ENCODE data around the gene VPS54. TPM values are rescaled to one million over a fixed set of nuclear protein-coding genes. Genes with fewer than 3 reads are reported as not detected.
A peak's percentile ranks its signal among the peaks of the same experiment; 100 is the strongest.

VPS54 gene
- total RNA-seq, 2 experiments from 2014 or later = 9.5 to 10.8 TPM

- H3K36me3 ChIP-seq (ENCODE audit: insufficient read depth, low read length) = no peaks in the 10 kb centered on the region
- ChIA-PET CTCF (interaction anchor here (1.6 kb wide), 1 partner anchor 30 kb away, joined by 3 read pairs; no protein-coding TSS in a partner anchor), POLR2A (interaction anchor here (1.4 kb wide), 1 partner anchor 504 kb away, joined by 3 read pairs; the partner anchor contains the start of gene AFTPH)
- Mint-ChIP-seq H3K9me3 (no peaks in the 10 kb centered on the region), H3K27ac (peak overlapping the region; percentile 95), H3K27me3 (no peaks in the 10 kb centered on the region), H3K4me3 (peak overlapping the region; percentile 93), H3K36me3 (ENCODE audit: low read depth) (peaks cover 12% of the 10 kb centered on the region), H3K4me1 (ENCODE audit: low read depth) (peaks cover 51% of the 10 kb centered on the region)
- DNase-seq (peak in 1 of 14 experiments; percentile 50), ATAC-seq (ENCODE audit: poor library complexity) (no peak)
- peak overlapping the region; percentile 26 to 54 for H3K27ac ChIP-seq (ENCODE audit: low read depth in 1 of 2, low read length in 2 of 2)
- H3K4me1 ChIP-seq (ENCODE audit: insufficient read depth, low read length) = peaks cover 12% of the 10 kb centered on the region
- H3K9me3 ChIP-seq (ENCODE audit: control insufficient read depth in 1 of 2, insufficient read depth in 1 of 2, low read length in 2 of 2) = no peaks in the 10 kb centered on the region
- H3K27me3 ChIP-seq (ENCODE audit: control insufficient read depth in 1 of 2, insufficient read depth in 2 of 2, low read length in 2 of 2) = no peaks in the 10 kb centered on the region
- H3K4me3 ChIP-seq (ENCODE audit: low read length) = peak overlapping the region; percentile 71
- no peak for TF ChIP-seq CTCF (IDR thresholded peaks at IDR 0.05)
- intact Hi-C loops (cut with DNase I, micrococcal nuclease) = loop anchor here in 1 of 2 experiments (5.0 to 10.0 kb wide), 2 partner anchors 175 to 428 kb away; partner anchors contain the start of gene UGP2
Measured at GRCh38 chr2:64019975-64020528, 824 bp upstream of the VPS54 start.

GRCh38 chr2:64018701-64019082, 536 bp downstream of the VPS54 start:
- Histone ChIP-seq H3K4me1 (ENCODE audit: insufficient read depth, low read length) (peaks cover 12% of the 10 kb centered on the region), H3K27ac (ENCODE audit: low read depth in 1 of 2, low read length in 2 of 2) (no peak overlapping the region), H3K36me3 (ENCODE audit: insufficient read depth, low read length) (no peaks in the 10 kb centered on the region), H3K27me3 (ENCODE audit: control insufficient read depth in 1 of 2, insufficient read depth in 2 of 2, low read length in 2 of 2) (no peaks in the 10 kb centered on the region), H3K9me3 (ENCODE audit: control insufficient read depth in 1 of 2, insufficient read depth in 1 of 2, low read length in 2 of 2) (no peaks in the 10 kb centered on the region), H3K4me3 (ENCODE audit: low read length) (peak overlapping the region; percentile 71)
- POLR2A ChIA-PET = interaction anchor here (0.6 to 1.4 kb wide), 9 partner anchors 15 to 1209 kb away, joined by 3 to 6 read pairs (median 4); partner anchors contain the start of genes ACTR2, AFTPH and UGP2
- DNase-seq = peak in 3 of 14 experiments; percentile 21 to 32 (median 26)
- peak; percentile 52 for ATAC-seq (ENCODE audit: poor library complexity)
- Mint-ChIP-seq H3K4me1 (ENCODE audit: low read depth) (peaks cover 46% of the 10 kb centered on the region), H3K27me3 (no peaks in the 10 kb centered on the region), H3K27ac (peak overlapping the region; percentile 95), H3K36me3 (ENCODE audit: low read depth) (peaks cover 12% of the 10 kb centered on the region), H3K9me3 (no peaks in the 10 kb centered on the region), H3K4me3 (peak overlapping the region; percentile 100)
- CTCF ChIA-PET = interaction anchor here (0.8 to 1.2 kb wide), 5 partner anchors 12 to 505 kb away, joined by 3 to 6 read pairs (median 5); partner anchors contain the start of gene AFTPH
- no peak for TF ChIP-seq CTCF (IDR thresholded peaks at IDR 0.05)
- intact Hi-C loops (cut with DNase I, micrococcal nuclease) = loop anchor here (1.0 to 10.0 kb wide), 3 partner anchors 18 to 426 kb away; partner anchors contain the start of gene UGP2 (in 1 of the 2)

GRCh38 chr2:64017811-64018700, 1.2 kb downstream of the VPS54 start:
- CTCF ChIA-PET = interaction anchor here (0.8 to 1.2 kb wide), 6 partner anchors 13 to 506 kb away, joined by 3 to 6 read pairs (median 4); partner anchors contain the start of gene AFTPH
- Histone ChIP-seq H3K9me3 (ENCODE audit: control insufficient read depth in 1 of 2, insufficient read depth in 1 of 2, low read length in 2 of 2) (no peaks in the 10 kb centered on the region), H3K27ac (ENCODE audit: low read depth in 1 of 2, low read length in 2 of 2) (no peak overlapping the region), H3K4me3 (ENCODE audit: low read length) (peak overlapping the region; percentile 71), H3K27me3 (ENCODE audit: control insufficient read depth in 1 of 2, insufficient read depth in 2 of 2, low read length in 2 of 2) (no peaks in the 10 kb centered on the region), H3K4me1 (ENCODE audit: insufficient read depth, low read length) (peaks cover 12% of the 10 kb centered on the region), H3K36me3 (ENCODE audit: insufficient read depth, low read length) (no peaks in the 10 kb centered on the region)
- peak overlapping the region; percentile 100 for H3K4me3 Mint-ChIP-seq
- intact Hi-C loops (cut with DNase I, micrococcal nuclease) = loop anchor here (1.0 to 10.0 kb wide), 3 partner anchors 18 to 426 kb away; partner anchors contain the start of gene UGP2 (in 1 of the 2)
- POLR2A ChIA-PET = interaction anchor here (0.9 to 1.4 kb wide), 8 partner anchors 15 to 1210 kb away, joined by 3 to 6 read pairs (median 4); partner anchors contain the start of genes ACTR2, AFTPH and UGP2
- DNase-seq = no peak
- no peak for TF ChIP-seq CTCF (IDR thresholded peaks at IDR 0.05)
- ATAC-seq (ENCODE audit: poor library complexity) = no peak
- peaks cover 48% of the 10 kb centered on the region for H3K4me1 Mint-ChIP-seq (ENCODE audit: low read depth)
- H3K36me3 Mint-ChIP-seq (ENCODE audit: low read depth) = peaks cover 12% of the 10 kb centered on the region
- H3K27ac Mint-ChIP-seq = peak overlapping the region; percentile 95
- H3K9me3 Mint-ChIP-seq = no peaks in the 10 kb centered on the region
- no peaks in the 10 kb centered on the region for H3K27me3 Mint-ChIP-seq

All from CD4-positive, alpha-beta T cell (primary cell).